ENCODE measurements around the gene HDAC11.

GRCh38 chr3:13525827-13526625 lies 45.9 kb downstream of the HDAC11 start:
- TF ChIP-seq CTCF (IDR thresholded peaks at IDR 0.05) (no peak), ZFX (IDR thresholded peaks at IDR 0.05; ENCODE audit: borderline replicate concordance) (no peak)

Measured in 22Rv1 (cell line).